ENCODE data around the gene ANKRD29. TPM values are rescaled to one million over a fixed set of nuclear protein-coding genes. Genes with fewer than 3 reads are reported as not detected.
"Not testable (repeated sequence)": the region's sequence is repeated elsewhere in the genome, so short reads cannot be mapped to it uniquely, and the experiment has no call there.

ANKRD29 gene
- total and polyA plus RNA-seq, 5 experiments from 2014 or later = not detected

- Mint-ChIP-seq H3K27ac (no peak overlapping the region), H3K27me3 (peaks cover 23 to 52% (median 37%) of the 10 kb centered on the region in 5 donors), H3K9me3 (no peaks in the 10 kb centered on the region), H3K4me3 (no peak overlapping the region), H3K36me3 (no peaks in the 10 kb centered on the region), H3K4me1 (peaks cover 2 to 23% (median 11%) of the 10 kb centered on the region in 4 donors)
- no peak for ATAC-seq
- DNase-seq = no peak
- POLR2A ChIA-PET = no interaction called here
These were observed 45.2 kb downstream of the ANKRD29 start for GRCh38 chr18:23617412-23618014.

- no peak for DNase-seq
- H3K36me3 Mint-ChIP-seq = no peaks in the 10 kb centered on the region
- no peak for ATAC-seq
- peaks cover 0 to 16% (median 9%) of the 10 kb centered on the region in 4 donors for H3K4me1 Mint-ChIP-seq
- peaks cover 22 to 41% (median 29%) of the 10 kb centered on the region in 5 donors for H3K27me3 Mint-ChIP-seq
- no peaks in the 10 kb centered on the region for H3K9me3 Mint-ChIP-seq
- no peak overlapping the region for H3K27ac Mint-ChIP-seq
- POLR2A ChIA-PET = no interaction called here
- H3K4me3 Mint-ChIP-seq = no peak overlapping the region
These were observed 46.5 kb downstream of the ANKRD29 start for GRCh38 chr18:23616258-23616657.

- POLR2A ChIA-PET = no interaction called here
- no peak overlapping the region for H3K4me3 Mint-ChIP-seq
- peaks cover 8 to 28% (median 17%) of the 10 kb centered on the region in 5 donors for H3K27me3 Mint-ChIP-seq
- no peaks in the 10 kb centered on the region for H3K9me3 Mint-ChIP-seq
- no peak overlapping the region for H3K27ac Mint-ChIP-seq
- no peaks in the 10 kb centered on the region for H3K36me3 Mint-ChIP-seq
- ATAC-seq (no peak), DNase-seq (no peak)
- H3K4me1 Mint-ChIP-seq = peaks cover 0 to 13% (median 7%) of the 10 kb centered on the region in 4 donors
These were observed 47.8 kb downstream of the ANKRD29 start for GRCh38 chr18:23614891-23615290.

DNA sequence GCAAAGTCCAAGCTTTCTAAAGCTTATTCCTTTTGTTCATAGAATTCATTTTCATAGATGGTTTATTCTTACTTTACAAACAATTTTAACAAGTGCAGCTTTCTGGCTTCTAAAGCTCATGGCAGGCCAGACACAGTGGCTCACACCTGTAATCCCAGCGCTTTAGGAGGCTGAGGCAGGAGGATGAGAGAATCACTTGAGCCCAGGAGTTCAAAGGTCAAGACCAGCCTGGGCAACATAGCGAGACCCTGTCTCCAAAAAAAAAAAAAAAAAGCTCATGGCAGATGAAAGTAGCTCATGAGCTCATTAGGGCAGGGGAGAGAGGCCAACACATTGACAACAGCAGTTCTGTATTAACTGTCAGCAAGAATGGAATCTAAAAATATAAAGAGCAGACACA is 48.3 kb downstream of the ANKRD29 start:
- Mint-ChIP-seq H3K27me3 (peaks cover 4 to 23% (median 14%) of the 10 kb centered on the region in 5 donors), H3K4me1 (peaks cover 0 to 8% (median 4%) of the 10 kb centered on the region in 4 donors), H3K27ac (no peak overlapping the region), H3K9me3 (no peaks in the 10 kb centered on the region), H3K4me3 (no peak overlapping the region), H3K36me3 (no peaks in the 10 kb centered on the region)
- POLR2A ChIA-PET = no interaction called here
- ATAC-seq = no peak
- DNase-seq = no peak

DNA sequence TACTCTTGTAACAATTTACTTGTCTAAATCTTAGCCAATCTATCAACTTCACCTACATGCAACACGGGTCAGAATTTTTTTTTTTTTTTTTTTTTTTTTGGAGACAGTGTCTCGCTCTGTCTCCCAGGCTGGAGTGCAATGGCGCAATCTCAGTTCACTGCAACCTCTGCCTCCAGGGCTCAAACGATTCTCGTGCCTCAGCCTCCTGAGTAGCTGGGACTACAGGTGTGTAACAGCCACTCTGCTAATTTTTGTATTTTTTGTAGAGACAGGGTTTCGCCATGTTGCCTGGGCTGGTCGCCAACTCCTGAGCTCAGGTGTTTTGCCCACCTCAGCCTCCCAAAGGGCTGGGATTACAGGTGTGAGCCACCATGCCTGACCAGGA is 49.6 kb downstream of the ANKRD29 start:
- POLR2A ChIA-PET, H3K27me3 Mint-ChIP-seq, H3K27ac Mint-ChIP-seq, H3K36me3 Mint-ChIP-seq, H3K4me3 Mint-ChIP-seq, H3K9me3 Mint-ChIP-seq, ATAC-seq, H3K4me1 Mint-ChIP-seq, DNase-seq: not testable (repeated sequence)

DNA sequence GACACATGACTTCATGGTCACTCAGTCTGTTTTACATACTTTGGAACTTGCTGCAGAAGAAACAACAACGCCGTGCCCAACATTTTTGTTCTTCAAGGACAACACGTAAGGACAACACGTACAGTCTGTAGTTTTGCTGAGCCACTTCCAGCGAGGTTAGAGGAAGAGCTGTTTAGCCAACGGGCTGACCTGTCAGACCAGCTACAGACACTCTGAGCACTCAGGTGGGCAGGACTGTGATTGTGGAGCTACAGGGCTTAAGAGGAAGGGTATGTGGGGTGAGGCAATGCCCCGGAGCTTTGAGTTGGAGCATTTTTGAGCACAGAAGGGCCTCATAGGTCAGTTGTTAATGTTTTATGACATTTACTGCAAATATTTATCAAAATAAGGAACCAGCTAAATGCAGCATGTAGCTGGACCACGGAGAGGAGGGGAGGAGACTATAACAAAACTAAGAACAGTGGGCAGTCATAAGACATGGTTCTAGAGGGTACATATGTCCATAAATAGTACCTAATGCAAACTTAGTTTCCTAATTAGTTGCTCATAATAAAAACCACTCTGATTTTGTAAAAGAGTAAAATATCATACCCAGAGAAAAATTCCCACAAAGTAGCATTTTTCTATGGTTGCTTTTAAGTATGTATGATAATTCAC is 50.1 kb downstream of the ANKRD29 start:
- H3K36me3 Mint-ChIP-seq = no peaks in the 10 kb centered on the region
- DNase-seq (no peak), ATAC-seq (no peak)
- H3K4me3 Mint-ChIP-seq = no peak overlapping the region
- H3K4me1 Mint-ChIP-seq = no peaks in the 10 kb centered on the region
- no peaks in the 10 kb centered on the region for H3K9me3 Mint-ChIP-seq
- H3K27me3 Mint-ChIP-seq = peaks cover 0 to 6% (median 3%) of the 10 kb centered on the region in 5 donors
- POLR2A ChIA-PET = no interaction called here
- H3K27ac Mint-ChIP-seq = no peak overlapping the region

DNA sequence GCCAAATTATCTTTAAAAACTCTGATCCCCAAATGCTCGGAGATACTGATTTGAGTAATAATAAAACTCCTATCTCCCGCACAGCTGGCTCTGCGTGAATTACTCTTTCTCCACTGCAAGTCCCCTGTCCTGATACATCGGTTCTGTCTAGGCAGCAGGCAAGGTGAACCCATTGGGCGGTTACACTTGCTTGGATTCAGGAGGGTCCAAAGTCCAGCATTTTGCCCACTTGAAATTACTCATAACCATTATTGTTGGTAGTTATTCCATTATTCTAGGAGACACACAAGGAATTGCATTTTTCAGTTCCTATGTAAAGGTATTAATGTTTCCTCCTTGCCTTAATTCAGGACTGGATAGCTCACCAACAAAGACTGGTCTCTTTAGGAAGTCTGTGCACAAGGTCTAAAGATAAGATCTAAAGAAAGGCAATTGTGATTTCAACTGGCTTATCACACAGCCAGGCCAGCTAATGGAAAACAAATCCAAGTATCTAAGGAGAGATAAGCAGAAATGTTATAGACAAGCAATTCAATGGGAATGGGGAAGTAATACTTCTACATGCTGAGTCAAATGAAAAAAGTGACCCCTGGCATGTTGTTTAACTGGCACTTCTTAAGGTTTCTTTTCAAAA is 53.2 kb downstream of the ANKRD29 start:
- POLR2A ChIA-PET = no interaction called here
- H3K27ac Mint-ChIP-seq = no peak overlapping the region
- H3K9me3 Mint-ChIP-seq = no peaks in the 10 kb centered on the region
- no peaks in the 10 kb centered on the region for H3K27me3 Mint-ChIP-seq
- no peak overlapping the region for H3K4me3 Mint-ChIP-seq
- no peaks in the 10 kb centered on the region for H3K4me1 Mint-ChIP-seq
- H3K36me3 Mint-ChIP-seq = no peaks in the 10 kb centered on the region
- DNase-seq = no peak
- no peak for ATAC-seq

DNA sequence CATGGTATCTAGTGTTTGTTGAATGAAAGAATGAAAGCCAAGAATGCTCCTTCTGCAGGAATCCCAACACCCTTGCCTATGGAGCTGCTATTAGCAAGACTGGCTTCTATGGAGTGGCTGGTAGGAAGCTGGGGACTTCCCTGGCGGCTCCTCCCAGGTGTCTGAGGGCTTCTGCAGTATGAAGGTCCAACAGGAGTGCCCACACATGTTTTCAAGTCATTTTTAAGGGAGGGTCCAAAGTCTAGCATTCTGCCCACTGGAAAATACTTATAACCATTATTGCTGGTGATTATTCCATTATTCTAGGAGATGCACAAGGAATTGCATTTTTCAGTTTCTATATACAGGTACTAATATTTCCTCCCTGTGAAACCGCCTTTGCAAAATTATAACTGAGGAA is 54.5 kb downstream of the ANKRD29 start:
- POLR2A ChIA-PET = no interaction called here
- no peak for ATAC-seq

DNA sequence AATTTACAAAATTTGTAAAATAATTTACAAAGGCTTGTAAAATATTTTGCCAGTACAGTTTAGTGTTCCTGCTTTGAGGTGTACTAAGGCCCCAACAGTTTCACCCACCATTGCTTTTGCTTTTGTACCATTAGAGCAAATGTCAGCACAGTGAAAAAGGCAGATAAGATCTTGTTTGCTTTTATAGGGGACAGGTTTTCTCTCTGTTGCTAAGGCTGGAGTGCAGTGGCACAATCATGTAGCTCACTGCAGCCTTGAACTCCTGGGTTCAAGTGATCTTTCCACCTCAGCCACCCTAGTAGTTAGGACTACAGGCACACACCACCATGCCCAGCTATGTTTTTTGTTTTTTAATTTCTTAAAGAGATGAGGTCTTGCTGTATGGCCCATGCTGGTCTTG is 56.8 kb downstream of the ANKRD29 start:
- Mint-ChIP-seq H3K4me1 (no peaks in the 10 kb centered on the region), H3K27me3 (no peaks in the 10 kb centered on the region), H3K4me3 (no peak overlapping the region), H3K27ac (no peak overlapping the region), H3K9me3 (no peaks in the 10 kb centered on the region), H3K36me3 (no peaks in the 10 kb centered on the region)
- DNase-seq (no peak), ATAC-seq (no peak)
- POLR2A ChIA-PET = no interaction called here

More for the DNA sequence above, 54.5 kb downstream of the ANKRD29 start:
- no peaks in the 10 kb centered on the region for H3K9me3 Mint-ChIP-seq
- no peak overlapping the region for H3K27ac Mint-ChIP-seq
- H3K36me3 Mint-ChIP-seq = no peaks in the 10 kb centered on the region
- no peak for DNase-seq
- no peak overlapping the region for H3K4me3 Mint-ChIP-seq
- H3K27me3 Mint-ChIP-seq = no peaks in the 10 kb centered on the region
- H3K4me1 Mint-ChIP-seq = no peaks in the 10 kb centered on the region

DNA sequence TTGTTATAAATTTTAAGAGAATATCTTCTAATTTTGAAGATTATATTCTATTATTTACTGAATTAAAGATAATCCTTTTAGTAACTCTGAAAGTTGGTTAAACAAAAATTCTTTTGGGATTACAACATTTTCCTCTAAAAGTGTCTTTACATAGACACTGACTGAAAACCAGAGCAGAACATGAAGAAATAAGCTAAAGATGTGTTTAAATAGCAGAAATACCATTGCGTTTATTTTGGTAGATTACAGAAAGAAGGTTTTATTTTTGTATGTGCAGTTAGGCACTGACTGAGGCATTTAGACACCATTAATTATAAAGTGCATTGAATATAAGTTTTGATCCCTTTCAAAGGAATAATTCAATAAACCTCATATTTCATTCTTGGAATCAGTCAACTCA is 62.9 kb downstream of the ANKRD29 start:
- H3K9me3 Mint-ChIP-seq = no peaks in the 10 kb centered on the region
- H3K27ac Mint-ChIP-seq = no peak overlapping the region
- no peaks in the 10 kb centered on the region for H3K27me3 Mint-ChIP-seq
- POLR2A ChIA-PET = no interaction called here
- H3K4me3 Mint-ChIP-seq = no peak overlapping the region
- no peaks in the 10 kb centered on the region for H3K36me3 Mint-ChIP-seq
- ATAC-seq (no peak), DNase-seq (no peak)
- H3K4me1 Mint-ChIP-seq = peaks cover 0 to 6% (median 0%) of the 10 kb centered on the region in 4 donors

GRCh38 chr18:23596183-23596582 is 66.5 kb downstream of the ANKRD29 start:
- no peak overlapping the region for H3K4me3 Mint-ChIP-seq
- DNase-seq (no peak), ATAC-seq (no peak)
- H3K4me1 Mint-ChIP-seq = peaks cover 0 to 6% (median 0%) of the 10 kb centered on the region in 4 donors
- no peaks in the 10 kb centered on the region for H3K36me3 Mint-ChIP-seq
- no peak overlapping the region for H3K27ac Mint-ChIP-seq
- no peaks in the 10 kb centered on the region for H3K27me3 Mint-ChIP-seq
- POLR2A ChIA-PET = no interaction called here
- H3K9me3 Mint-ChIP-seq = no peaks in the 10 kb centered on the region

- Mint-ChIP-seq H3K36me3 (no peaks in the 10 kb centered on the region), H3K4me1 (peaks cover 0 to 6% (median 0%) of the 10 kb centered on the region in 4 donors), H3K4me3 (no peak overlapping the region), H3K27ac (no peak overlapping the region), H3K27me3 (no peaks in the 10 kb centered on the region), H3K9me3 (no peaks in the 10 kb centered on the region)
- no peak for DNase-seq
- ATAC-seq = no peak
- POLR2A ChIA-PET = no interaction called here
These were observed 67.1 kb downstream of the ANKRD29 start for GRCh38 chr18:23595591-23595990.

- Mint-ChIP-seq H3K4me1 (peaks cover 0 to 6% (median 0%) of the 10 kb centered on the region in 4 donors), H3K36me3 (no peaks in the 10 kb centered on the region), H3K27me3 (no peaks in the 10 kb centered on the region), H3K4me3 (no peak overlapping the region), H3K9me3 (no peaks in the 10 kb centered on the region), H3K27ac (no peak overlapping the region)
- POLR2A ChIA-PET = no interaction called here
- DNase-seq (no peak), ATAC-seq (no peak)
These were observed 69.0 kb downstream of the ANKRD29 start for GRCh38 chr18:23593720-23594119.
